ENCODE measurements around the gene TMEM232.

GRCh38 chr5:110658006-110658405 lies 68.5 kb downstream of the TMEM232 start:
- TF ChIP-seq CTCF (optimal IDR thresholded peaks at IDR 0.05 in 1 of 3, IDR thresholded peaks at IDR 0.05 in 1 of 3, conservative IDR thresholded peaks at IDR 0.05 in 1 of 3; ENCODE audit: extremely low read depth in 1 of 3, insufficient read depth in 2 of 3, low read length in 3 of 3) (no peak), EZH2 (IDR thresholded peaks at IDR 0.05; ENCODE audit: low read length) (no peak)

All from keratinocyte (primary cell).